ENCODE measurements around the gene HYAL3. TPM values are rescaled to one million over a fixed set of nuclear protein-coding genes. Genes with fewer than 3 reads are reported as not detected.

The HYAL3 gene
- total and polyA plus RNA-seq, 8 donors = 1.3 to 7.9 (median 4.4) TPM; not detected in 2

DNA sequence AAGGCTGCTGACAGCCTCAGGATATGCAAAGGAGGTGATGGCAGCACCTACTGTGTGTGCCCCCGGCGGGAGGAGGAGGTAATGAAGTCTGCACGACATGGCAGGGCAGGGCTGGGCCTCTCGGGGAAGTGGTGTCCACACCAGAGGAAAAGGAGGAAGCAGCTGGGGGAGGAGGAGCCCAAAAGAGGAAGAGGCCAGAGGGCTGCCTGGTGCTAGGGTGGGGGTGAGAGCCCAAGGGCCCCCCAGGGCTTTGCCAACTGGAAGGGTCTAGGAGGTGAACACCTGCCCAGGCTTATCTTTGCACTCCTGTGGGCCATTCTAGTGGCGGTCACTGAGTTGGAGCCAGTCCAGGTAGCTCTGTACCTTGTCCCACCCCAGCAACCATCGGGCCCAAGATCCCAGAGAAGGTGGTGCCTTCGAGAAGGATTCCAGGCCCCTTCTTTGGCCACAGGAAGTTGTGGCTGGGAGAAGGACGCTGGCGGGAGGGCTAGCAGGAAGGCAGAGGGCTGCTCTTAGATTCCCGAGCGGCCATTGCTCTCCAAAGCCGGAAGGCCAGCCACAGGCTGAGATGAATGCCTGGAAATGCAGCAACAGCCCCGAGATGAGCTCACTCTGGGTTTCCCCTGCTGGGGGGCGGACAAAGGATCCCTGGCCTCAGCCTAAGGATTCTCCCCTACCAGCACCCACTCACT is 56.2 kb downstream of the HYAL3 start:
- Histone ChIP-seq H3K36me3 (peaks cover 0 to 10% (median 3%) of the 10 kb centered on the region in 4 donors), H3K4me3 (peak overlapping the region in 2 of 4 donors; percentile 17 to 19), H3K9me3 (no peaks in the 10 kb centered on the region), H3K4me1 (peaks cover 91 to 100% (median 98%) of the 10 kb centered on the region in 4 donors), H3K27ac (peak overlapping the region; percentile 22 to 97 (median 90)), H3K27me3 (no peaks in the 10 kb centered on the region)
- TF ChIP-seq EP300 (IDR thresholded peaks at IDR 0.05) = no peak
- no peak for TF ChIP-seq CTCF (IDR thresholded peaks at IDR 0.05)
- TF ChIP-seq POLR2A (IDR thresholded peaks at IDR 0.05) = no peak
- peak in 1 of 3 donors; percentile 31 for TF ChIP-seq POLR2AphosphoS5 (IDR thresholded peaks at IDR 0.05)
- intact Hi-C loops (cut with DNase I; ENCODE audit: low total_unique reads) = no loop called here
- peak; percentile 50 to 75 for DNase-seq
- 26 to 38% (median 36%) methylated on average over 9 to 14 of the region's 14 CpGs for WGBS, 5 donors

Other genes starting within 250 kb of the HYAL3 start
- gene RBM5, start 210.5 kb downstream of the HYAL3 start, total RNA-seq = 100 to 1,000 TPM; 246 to 464 (median 290) TPM
- gene RBM5, start 210.5 kb downstream of the HYAL3 start, polyA plus RNA-seq = 10 to 100 TPM; 25.0 to 89.4 (median 30.1) TPM
- gene SEMA3F, start 144.1 kb downstream of the HYAL3 start, total RNA-seq = 10 to 100 TPM; 11.9 to 34.5 (median 31.2) TPM
- 10 to 100 TPM in 2 of 3 donors, 1 to 10 TPM in 1; 8.9 to 33.8 (median 14.6) TPM for gene SEMA3F, start 144.1 kb downstream of the HYAL3 start, polyA plus RNA-seq
- not detected for gene GNAT1, start 107.8 kb downstream of the HYAL3 start, total RNA-seq
- not detected for gene GNAT1, start 107.8 kb downstream of the HYAL3 start, polyA plus RNA-seq
- 1 to 10 TPM in 1 of 5 donors, not detected in 4; 3.1 TPM for gene SLC38A3, start 94.1 kb downstream of the HYAL3 start, total RNA-seq
- 1 to 10 TPM in 1 of 3 donors, under 1 TPM in 2; 0.15 to 1.1 (median 0.93) TPM for gene SLC38A3, start 94.1 kb downstream of the HYAL3 start, polyA plus RNA-seq
- gene GNAI2, start 63.2 kb downstream of the HYAL3 start, total RNA-seq = 100 to 1,000 TPM in 2 of 5 donors, 10 to 100 TPM in 3; 73.7 to 211 (median 98.5) TPM
- 10 to 100 TPM; 61.1 to 73.5 (median 68.3) TPM for gene GNAI2, start 63.2 kb downstream of the HYAL3 start, polyA plus RNA-seq
- gene SEMA3B, start 30.3 kb downstream of the HYAL3 start, total RNA-seq = 100 to 1,000 TPM in 4 of 5 donors, 10 to 100 TPM in 1; 53.6 to 310 (median 129) TPM
- gene SEMA3B, start 30.3 kb downstream of the HYAL3 start, polyA plus RNA-seq = 10 to 100 TPM; 40.1 to 79.9 (median 42.0) TPM
- gene LSMEM2, start 20.3 kb downstream of the HYAL3 start, total RNA-seq = not detected
- under 1 TPM in 2 of 3 donors, not detected in 1; 0.31 to 0.58 TPM for gene LSMEM2, start 20.3 kb downstream of the HYAL3 start, polyA plus RNA-seq
- 100 to 1,000 TPM in 3 of 5 donors, 10 to 100 TPM in 2; 69.9 to 254 (median 193) TPM for gene IFRD2, start 7.0 kb downstream of the HYAL3 start, total RNA-seq
- gene IFRD2, start 7.0 kb downstream of the HYAL3 start, polyA plus RNA-seq = 100 to 1,000 TPM in 2 of 3 donors, 10 to 100 TPM in 1; 98.1 to 118 (median 108) TPM
- 100 to 1,000 TPM in 1 of 5 donors, 10 to 100 TPM in 3, 1 to 10 TPM in 1; 3.1 to 107 (median 22.3) TPM for gene NAA80, start within 50 bp of the HYAL3 start, total RNA-seq
- 10 to 100 TPM in 1 of 3 donors, 1 to 10 TPM in 2; 8.7 to 16.4 (median 9.7) TPM for gene NAA80, start within 50 bp of the HYAL3 start, polyA plus RNA-seq
- gene HYAL1, start 4.2 kb upstream of the HYAL3 start, total RNA-seq = 10 to 100 TPM in 1 of 5 donors, 1 to 10 TPM in 3, not detected in 1; 1.8 to 38.4 (median 5.3) TPM
- 10 to 100 TPM in 2 of 3 donors, 1 to 10 TPM in 1; 6.3 to 25.8 (median 12.7) TPM for gene HYAL1, start 4.2 kb upstream of the HYAL3 start, polyA plus RNA-seq
- 10 to 100 TPM; 11.1 to 96.4 (median 26.8) TPM for gene HYAL2, start 23.3 kb upstream of the HYAL3 start, total RNA-seq
- gene HYAL2, start 23.3 kb upstream of the HYAL3 start, polyA plus RNA-seq = 10 to 100 TPM; 24.7 to 47.6 (median 30.4) TPM
- gene TUSC2, start 28.8 kb upstream of the HYAL3 start, total RNA-seq = 10 to 100 TPM in 3 of 5 donors, 1 to 10 TPM in 1, not detected in 1; 2.3 to 63.4 (median 25.6) TPM
- 10 to 100 TPM; 40.3 to 48.1 (median 46.3) TPM for gene TUSC2, start 28.8 kb upstream of the HYAL3 start, polyA plus RNA-seq
- 10 to 100 TPM; 16.5 to 33.2 (median 22.6) TPM for gene RASSF1, start 41.4 kb upstream of the HYAL3 start, total RNA-seq
- 10 to 100 TPM; 27.8 to 37.3 (median 29.6) TPM for gene RASSF1, start 41.4 kb upstream of the HYAL3 start, polyA plus RNA-seq
- 10 to 100 TPM in 1 of 5 donors, under 1 TPM in 3, not detected in 1; 0.87 to 61.4 (median 0.91) TPM for gene ZMYND10, start 46.3 kb upstream of the HYAL3 start, total RNA-seq
- 1 to 10 TPM in 2 of 3 donors, under 1 TPM in 1; 0.87 to 3.7 (median 1.2) TPM for gene ZMYND10, start 46.3 kb upstream of the HYAL3 start, polyA plus RNA-seq
- gene NPRL2, start 51.4 kb upstream of the HYAL3 start, total RNA-seq = 10 to 100 TPM in 3 of 5 donors, 1 to 10 TPM in 2; 4.5 to 75.0 (median 13.0) TPM
- 10 to 100 TPM; 20.8 to 27.6 (median 27.0) TPM for gene NPRL2, start 51.4 kb upstream of the HYAL3 start, polyA plus RNA-seq
- gene CYB561D2, start 51.5 kb upstream of the HYAL3 start, total RNA-seq = 10 to 100 TPM in 2 of 5 donors, 1 to 10 TPM in 2, not detected in 1; 6.1 to 16.3 (median 10.3) TPM
- gene CYB561D2, start 51.5 kb upstream of the HYAL3 start, polyA plus RNA-seq = 10 to 100 TPM; 10.4 to 26.1 (median 17.4) TPM
- 100 to 1,000 TPM in 1 of 5 donors, 10 to 100 TPM in 4; 25.0 to 128 (median 27.4) TPM for gene TMEM115, start 60.1 kb upstream of the HYAL3 start, total RNA-seq
- gene TMEM115, start 60.1 kb upstream of the HYAL3 start, polyA plus RNA-seq = 10 to 100 TPM; 14.6 to 27.7 (median 14.7) TPM
- 10 to 100 TPM in 1 of 5 donors, 1 to 10 TPM in 4; 1.2 to 45.8 (median 1.8) TPM for gene CACNA2D2, start 204.2 kb upstream of the HYAL3 start, total RNA-seq
- 1 to 10 TPM in 2 of 3 donors, under 1 TPM in 1; 0.92 to 2.7 (median 1.9) TPM for gene CACNA2D2, start 204.2 kb upstream of the HYAL3 start, polyA plus RNA-seq